ENCODE data around the gene AXIN1.
"Not testable (repeated sequence)": the region's sequence is repeated elsewhere in the genome, so short reads cannot be mapped to it uniquely, and the experiment has no call there.

AXIN1 gene

GRCh38 chr16:352547-353403 lies at the start of gene AXIN1:
AXIN1 (minus strand) TSS chr16:352723; CDS start chr16:347025, 5,698 bp downstream.
- DNase-seq = peak; percentile 84

GRCh38 chr16:401468-402348 lies 49.2 kb upstream of the AXIN1 start, which contains the start of gene DECR2:
DECR2 (plus strand) TSS chr16:401885; CDS start chr16:401964, 79 bp downstream.
- peak; percentile 67 for DNase-seq

GRCh38 chr16:400061-400591 lies 47.6 kb upstream of the AXIN1 start:
- no peak for DNase-seq

- DNase-seq = no peak
Measured at GRCh38 chr16:399340-400019, 47.0 kb upstream of the AXIN1 start.

GRCh38 chr16:398561-399339 lies 46.2 kb upstream of the AXIN1 start:
- no peak for DNase-seq

- DNase-seq = peak; percentile 15
Measured at GRCh38 chr16:397736-398332, 45.3 kb upstream of the AXIN1 start.

- DNase-seq = no peak
Measured at GRCh38 chr16:397135-397661, 44.7 kb upstream of the AXIN1 start, which contains the start of gene NME4. NME4 (plus strand) TSS chr16:397199; CDS start chr16:397223, 24 bp downstream.

- peak; percentile 50 for DNase-seq
Measured at GRCh38 chr16:396605-397004, 44.1 kb upstream of the AXIN1 start.

- DNase-seq = no peak
Measured at GRCh38 chr16:396199-396598, 43.7 kb upstream of the AXIN1 start.

- no peak for DNase-seq
Measured at GRCh38 chr16:392450-393030, 40.0 kb upstream of the AXIN1 start.

- DNase-seq = peak; percentile 68
Measured at GRCh38 chr16:391885-392335, 39.4 kb upstream of the AXIN1 start.

GRCh38 chr16:389352-389751 lies 36.8 kb upstream of the AXIN1 start:
- DNase-seq = no peak

GRCh38 chr16:387761-388666 lies 35.5 kb upstream of the AXIN1 start:
- DNase-seq = not testable (repeated sequence)

GRCh38 chr16:386641-387156 lies 34.2 kb upstream of the AXIN1 start:
- DNase-seq = no peak

- no peak for DNase-seq
Measured at GRCh38 chr16:383326-384051, 31.0 kb upstream of the AXIN1 start.

- DNase-seq = no peak
Measured at GRCh38 chr16:381789-382717, 29.5 kb upstream of the AXIN1 start, which contains the start of gene PGAP6. PGAP6 (minus strand) TSS chr16:381978; CDS start chr16:381821, 157 bp downstream.
